GM18526 (cell line): ENCODE results near the gene MYLK4.

Experiments used
- POLR2A ChIP-seq: IDR thresholded peaks from 3 replicates; pipeline ENCODE4 v1.6.1; 2011; ENCODE audit not compliant: insufficient read length; ENCODE audit errors: extremely low read depth

Gene MYLK4

GRCh38 chr6:2656460-2657079, 94.2 kb downstream of the MYLK4 start:
- no peak for TF ChIP-seq POLR2A

- TF ChIP-seq POLR2A = no peak
Measured at GRCh38 chr6:2655844-2656433, 94.8 kb downstream of the MYLK4 start.

- no peak for TF ChIP-seq POLR2A
Measured at GRCh38 chr6:2653369-2654032, 97.2 kb downstream of the MYLK4 start.

- no peak for TF ChIP-seq POLR2A
Measured at GRCh38 chr6:2652611-2653010, 98.1 kb downstream of the MYLK4 start.

- TF ChIP-seq POLR2A = no peak
Measured at GRCh38 chr6:2651961-2652360, 98.8 kb downstream of the MYLK4 start.

- TF ChIP-seq POLR2A = no peak
Measured at GRCh38 chr6:2651536-2651935, 99.2 kb downstream of the MYLK4 start.

GRCh38 chr6:2646346-2646745, 104.4 kb downstream of the MYLK4 start:
- no peak for TF ChIP-seq POLR2A

GRCh38 chr6:2643935-2644539, 106.7 kb downstream of the MYLK4 start:
- no peak for TF ChIP-seq POLR2A

- no peak for TF ChIP-seq POLR2A
Measured at GRCh38 chr6:2643130-2643529, 107.6 kb downstream of the MYLK4 start.

GRCh38 chr6:2641044-2641725, 109.5 kb downstream of the MYLK4 start:
- TF ChIP-seq POLR2A = no peak

- TF ChIP-seq POLR2A = no peak
Measured at GRCh38 chr6:2640551-2640950, 110.2 kb downstream of the MYLK4 start.

- no peak for TF ChIP-seq POLR2A
Measured at GRCh38 chr6:2639896-2640295, 110.8 kb downstream of the MYLK4 start.

GRCh38 chr6:2639167-2639566, 111.6 kb downstream of the MYLK4 start:
- TF ChIP-seq POLR2A = no peak

GRCh38 chr6:2636672-2637071, 114.0 kb downstream of the MYLK4 start:
- no peak for TF ChIP-seq POLR2A

- TF ChIP-seq POLR2A = no peak
Measured at GRCh38 chr6:2635911-2636310, 114.8 kb downstream of the MYLK4 start.
